PFSK-1 (cell line): ENCODE measurements around the gene PAFAH2.

Source experiments
- POLR2AphosphoS5 ChIP-seq: IDR thresholded peaks from 2 replicates; pipeline ENCODE4 v1.6.1; 2012; ENCODE audit warnings: low read depth, mild to moderate bottlenecking, control low read depth, low read length, moderate library complexity
- SIN3A ChIP-seq: IDR thresholded peaks from 2 replicates; pipeline ENCODE4 v1.6.1; 2012; ENCODE audit warnings: mild to moderate bottlenecking, low read length, moderate library complexity, borderline replicate concordance; ENCODE audit not compliant: insufficient read depth
- TF ChIP-seq, protein P1 (sequence below), 2 experiments: IDR thresholded peaks; 2 replicates each; pipeline versions ENCODE4 v1.6.1 to v1.8.0; 2011 to 2012; ENCODE audit warnings: low read depth in 2 of 2, low read length in 2 of 2, control low read depth in 1 of 2, inconsistent platforms in 1 of 2, mild to moderate bottlenecking in 1 of 2, moderate library complexity in 1 of 2; ENCODE audit not compliant: insufficient read depth in 1 of 2

DNA sequence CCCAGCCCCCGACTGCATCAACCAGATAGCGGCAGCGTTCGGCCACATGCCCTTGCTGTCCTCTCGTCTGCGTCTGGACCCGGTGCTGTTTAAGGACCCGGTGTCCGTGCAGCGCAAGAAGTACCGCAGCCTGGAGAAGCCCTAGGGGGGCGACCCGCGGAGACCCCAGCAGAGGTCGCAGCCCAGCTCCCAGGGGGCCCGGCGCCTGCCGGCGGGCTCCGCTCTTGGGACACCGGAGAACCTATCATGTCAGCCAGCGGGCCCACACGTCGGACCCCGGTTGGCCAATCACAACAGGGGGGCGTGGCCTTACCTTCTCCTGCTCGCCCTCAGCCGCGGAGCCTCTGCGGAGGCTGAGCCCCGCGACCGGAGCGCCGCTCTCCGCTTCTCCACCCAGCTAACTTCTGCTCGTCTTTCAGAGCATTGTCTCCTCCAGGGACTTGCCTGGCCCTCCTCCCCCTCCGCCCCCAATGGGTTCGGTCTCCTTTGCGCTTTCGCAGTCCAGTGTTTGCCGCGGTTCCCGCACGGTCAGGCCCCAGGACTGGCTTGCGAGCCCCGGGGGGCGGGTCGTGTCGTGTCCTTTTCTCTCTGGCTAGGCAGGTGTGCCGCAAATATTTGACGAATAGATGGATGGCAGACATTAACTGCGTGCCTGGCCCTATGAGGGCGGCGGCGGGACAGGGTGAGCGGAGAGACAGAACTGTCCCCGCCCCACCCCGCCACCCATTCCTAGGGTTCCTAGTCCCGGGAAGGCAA lies 37.5 kb upstream of the PAFAH2 start:
- TF ChIP-seq POLR2AphosphoS5 (no peak), SIN3A (no peak)
- TF ChIP-seq, protein P1, sequence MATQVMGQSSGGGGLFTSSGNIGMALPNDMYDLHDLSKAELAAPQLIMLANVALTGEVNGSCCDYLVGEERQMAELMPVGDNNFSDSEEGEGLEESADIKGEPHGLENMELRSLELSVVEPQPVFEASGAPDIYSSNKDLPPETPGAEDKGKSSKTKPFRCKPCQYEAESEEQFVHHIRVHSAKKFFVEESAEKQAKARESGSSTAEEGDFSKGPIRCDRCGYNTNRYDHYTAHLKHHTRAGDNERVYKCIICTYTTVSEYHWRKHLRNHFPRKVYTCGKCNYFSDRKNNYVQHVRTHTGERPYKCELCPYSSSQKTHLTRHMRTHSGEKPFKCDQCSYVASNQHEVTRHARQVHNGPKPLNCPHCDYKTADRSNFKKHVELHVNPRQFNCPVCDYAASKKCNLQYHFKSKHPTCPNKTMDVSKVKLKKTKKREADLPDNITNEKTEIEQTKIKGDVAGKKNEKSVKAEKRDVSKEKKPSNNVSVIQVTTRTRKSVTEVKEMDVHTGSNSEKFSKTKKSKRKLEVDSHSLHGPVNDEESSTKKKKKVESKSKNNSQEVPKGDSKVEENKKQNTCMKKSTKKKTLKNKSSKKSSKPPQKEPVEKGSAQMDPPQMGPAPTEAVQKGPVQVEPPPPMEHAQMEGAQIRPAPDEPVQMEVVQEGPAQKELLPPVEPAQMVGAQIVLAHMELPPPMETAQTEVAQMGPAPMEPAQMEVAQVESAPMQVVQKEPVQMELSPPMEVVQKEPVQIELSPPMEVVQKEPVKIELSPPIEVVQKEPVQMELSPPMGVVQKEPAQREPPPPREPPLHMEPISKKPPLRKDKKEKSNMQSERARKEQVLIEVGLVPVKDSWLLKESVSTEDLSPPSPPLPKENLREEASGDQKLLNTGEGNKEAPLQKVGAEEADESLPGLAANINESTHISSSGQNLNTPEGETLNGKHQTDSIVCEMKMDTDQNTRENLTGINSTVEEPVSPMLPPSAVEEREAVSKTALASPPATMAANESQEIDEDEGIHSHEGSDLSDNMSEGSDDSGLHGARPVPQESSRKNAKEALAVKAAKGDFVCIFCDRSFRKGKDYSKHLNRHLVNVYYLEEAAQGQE (IDR thresholded peaks at IDR 0.05; ENCODE audit: insufficient read depth in 1 of 2, low read depth in 2 of 2, low read length in 2 of 2): no peak
